GM18499 (cell line): ENCODE data around the gene ZNF524.

Experiments used
- ATAC-seq: cut with Tn5 transposase; IDR thresholded peaks from one replicate; pipeline ENCODE4 v1.9.1; 2021; ENCODE audit warnings: moderate number of reproducible peaks; ENCODE audit not compliant: insufficient read depth, unreplicated experiment

Gene ZNF524

GRCh38 chr19:55599468-55599841, 633 bp upstream of the ZNF524 start, which contains the start of gene FIZ1:
FIZ1 (minus strand) TSS chr19:55599517; CDS start chr19:55597865, 1,652 bp downstream.
- peak; percentile 26 for ATAC-seq

- ATAC-seq, result no peak
Observed at GRCh38 chr19:55600662-55601028, 557 bp downstream of the ZNF524 start.

- no peak for ATAC-seq
Observed at GRCh38 chr19:55601084-55601483, 996 bp downstream of the ZNF524 start.

GRCh38 chr19:55602104-55603001, 2.3 kb downstream of the ZNF524 start:
- ATAC-seq, result no peak

- ATAC-seq, result no peak
Observed at GRCh38 chr19:55603115-55603514, 3.0 kb downstream of the ZNF524 start.

GRCh38 chr19:55603581-55604292, 3.6 kb downstream of the ZNF524 start:
- no peak for ATAC-seq

GRCh38 chr19:55605207-55605636, 5.1 kb downstream of the ZNF524 start:
- ATAC-seq, result peak; percentile 35

- no peak for ATAC-seq
Observed at GRCh38 chr19:55605637-55606470, 5.8 kb downstream of the ZNF524 start, which contains the start of gene ZNF865. ZNF865 (plus strand) TSS chr19:55605647; CDS start chr19:55613619, 7,972 bp downstream.

GRCh38 chr19:55606471-55606787, 6.3 kb downstream of the ZNF524 start:
- no peak for ATAC-seq

GRCh38 chr19:55606817-55607216, 6.7 kb downstream of the ZNF524 start:
- ATAC-seq, result no peak

GRCh38 chr19:55609326-55609725, 9.2 kb downstream of the ZNF524 start:
- no peak for ATAC-seq

GRCh38 chr19:55611300-55611982, 11.4 kb downstream of the ZNF524 start:
- no peak for ATAC-seq

GRCh38 chr19:55611983-55612645, 12.0 kb downstream of the ZNF524 start:
- no peak for ATAC-seq

- ATAC-seq, result no peak
Observed at GRCh38 chr19:55613396-55613795, 13.3 kb downstream of the ZNF524 start.

- ATAC-seq, result no peak
Observed at GRCh38 chr19:55613930-55614710, 14.0 kb downstream of the ZNF524 start.

- no peak for ATAC-seq
Observed at GRCh38 chr19:55614711-55615542, 14.8 kb downstream of the ZNF524 start.

- no peak for ATAC-seq
Observed at GRCh38 chr19:55615543-55616394, 15.7 kb downstream of the ZNF524 start.
